MM.1S (cell line): ENCODE measurements around the gene IL27RA.

Experiments used
- DNase-seq: peaks from one replicate; pipeline ENCODE4 v3.0.0-alpha.2; 2015
- H2AFZ ChIP-seq: fragments of 300-600 bp; sonication (generic); 2 replicates; pipeline ENCODE4 v1.6.0; 2016; ENCODE audit warnings: antibody characterized with exemption, low read length
- H3F3A ChIP-seq: fragments of 300-600 bp; sonication (generic); 2 replicates; pipeline ENCODE4 v1.6.1; 2016; ENCODE audit warnings: mild to moderate bottlenecking, antibody characterized with exemption, low read length, moderate library complexity, mixed read lengths; ENCODE audit not compliant: insufficient read depth
- H3K27ac ChIP-seq: fragments of 300-600 bp; sonication (generic); 2 replicates; pipeline ENCODE4 v1.5.1; 2016; ENCODE audit warnings: mild to moderate bottlenecking, low read length
- H3K27me3 ChIP-seq: fragments of 300-600 bp; sonication (generic); replicated peaks from 2 replicates; pipeline ENCODE4 v1.6.0; 2016; ENCODE audit warnings: low read length; ENCODE audit not compliant: insufficient read depth
- H3K36me3 ChIP-seq: fragments of 300-600 bp; sonication (generic); replicated peaks from 2 replicates; pipeline ENCODE4 v1.6.1; 2016; ENCODE audit warnings: mild to moderate bottlenecking, low read length, mixed read lengths; ENCODE audit not compliant: insufficient read depth
- H3K4me1 ChIP-seq: fragments of 300-600 bp; sonication (generic); 2 replicates; pipeline ENCODE4 v1.6.1; 2016; ENCODE audit warnings: low read length, mixed read lengths
- H3K4me2 ChIP-seq: fragments of 300-600 bp; sonication (generic); 2 replicates; pipeline ENCODE4 v1.6.0; 2016; ENCODE audit warnings: low read depth, low read length
- H3K4me3 ChIP-seq: fragments of 300-600 bp; sonication (generic); 2 replicates; pipeline ENCODE4 v1.5.1; 2016; ENCODE audit warnings: low read length, mixed read lengths
- H3K79me2 ChIP-seq: fragments of 300-600 bp; sonication (generic); 2 replicates; pipeline ENCODE4 v1.6.1; 2016; ENCODE audit warnings: mixed run types, low read length, mixed read lengths
- H3K9ac ChIP-seq: fragments of 300-600 bp; sonication (generic); 2 replicates; pipeline ENCODE4 v1.6.1; 2016; ENCODE audit warnings: low read length, mixed read lengths
- H3K9me2 ChIP-seq: fragments of 300-600 bp; sonication (generic); replicated peaks from 2 replicates; pipeline ENCODE4 v1.6.1; 2016; ENCODE audit warnings: mild to moderate bottlenecking, low read length, mixed read lengths; ENCODE audit not compliant: insufficient read depth
- H3K9me3 ChIP-seq: fragments of 300-600 bp; sonication (generic); replicated peaks from 2 replicates; pipeline ENCODE4 v1.6.1; 2016; ENCODE audit warnings: mild to moderate bottlenecking, low read length, mixed read lengths; ENCODE audit not compliant: insufficient read depth
- H4K20me1 ChIP-seq: fragments of 300-600 bp; sonication (generic); 2 replicates; pipeline ENCODE4 v1.6.1; 2016; ENCODE audit warnings: mild to moderate bottlenecking, low read length, moderate library complexity, mixed read lengths; ENCODE audit not compliant: insufficient read depth
- CTCF ChIP-seq: fragments of 300-600 bp; sonication (generic); IDR thresholded peaks from 2 replicates; pipeline ENCODE4 v1.5.1; 2016; ENCODE audit warnings: antibody characterized with exemption, low read length, mixed read lengths
- EZH2 ChIP-seq: fragments of 300-600 bp; sonication (generic); optimal IDR thresholded peaks from 2 replicates; pipeline ENCODE3; 2017; ENCODE audit warnings: low read depth, mild to moderate bottlenecking, antibody characterized with exemption, low read length, mixed read lengths
- EZH2phosphoT487 ChIP-seq: fragments of 300-600 bp; sonication (generic); IDR thresholded peaks from 2 replicates; pipeline ENCODE4 v1.6.1; 2018; ENCODE audit warnings: antibody characterized with exemption, low read length

IL27RA gene

GRCh38 chr19:14091813-14092462, 60.4 kb downstream of the IL27RA start:
- Histone ChIP-seq H3K9ac (peak overlapping the region; percentile 78; the same call in 1 of the 2 replicates), H2AFZ (no peak overlapping the region), H3K79me2 (no peaks in the 10 kb centered on the region), H3K4me2 (peak overlapping the region; percentile 100), H3K4me1 (peaks cover 3% of the 10 kb centered on the region; the same call in 1 of the 2 replicates), H3K4me3 (peak overlapping the region; percentile 95), H3F3A (no peaks in the 10 kb centered on the region; the same call in 1 of the 2 replicates), H3K27ac (no peak overlapping the region), H3K9me2 (no peaks in the 10 kb centered on the region), H3K27me3 (no peaks in the 10 kb centered on the region), H3K9me3 (no peaks in the 10 kb centered on the region), H3K36me3 (no peaks in the 10 kb centered on the region), H4K20me1 (no peaks in the 10 kb centered on the region)
- DNase-seq, result no peak
- TF ChIP-seq EZH2phosphoT487 (no peak), CTCF (no peak), EZH2 (no peak)

GRCh38 chr19:14093117-14093823, 61.7 kb downstream of the IL27RA start:
- Histone ChIP-seq H3K79me2 (no peaks in the 10 kb centered on the region), H3K9me3 (no peaks in the 10 kb centered on the region), H3K4me3 (no peak overlapping the region), H3K4me2 (no peak overlapping the region), H2AFZ (no peak overlapping the region), H3K9me2 (no peaks in the 10 kb centered on the region), H3K27me3 (no peaks in the 10 kb centered on the region), H3F3A (no peaks in the 10 kb centered on the region; the same call in 1 of the 2 replicates), H4K20me1 (no peaks in the 10 kb centered on the region), H3K36me3 (no peaks in the 10 kb centered on the region), H3K9ac (no peak overlapping the region), H3K27ac (no peak overlapping the region), H3K4me1 (peaks cover 3% of the 10 kb centered on the region; the same call in 1 of the 2 replicates)
- TF ChIP-seq EZH2phosphoT487 (no peak), EZH2 (no peak), CTCF (no peak)
- DNase-seq, result no peak

GRCh38 chr19:14094854-14095253, 63.3 kb downstream of the IL27RA start:
- Histone ChIP-seq H3K4me3 (no peak overlapping the region), H3K27me3 (no peaks in the 10 kb centered on the region), H3K9me2 (no peaks in the 10 kb centered on the region), H3K79me2 (no peaks in the 10 kb centered on the region), H3F3A (no peaks in the 10 kb centered on the region; the same call in 1 of the 2 replicates), H3K9ac (no peak overlapping the region), H3K9me3 (no peaks in the 10 kb centered on the region), H4K20me1 (no peaks in the 10 kb centered on the region), H2AFZ (no peak overlapping the region), H3K27ac (no peak overlapping the region), H3K4me1 (peaks cover 3% of the 10 kb centered on the region; the same call in 1 of the 2 replicates), H3K4me2 (no peak overlapping the region), H3K36me3 (no peaks in the 10 kb centered on the region)
- no peak for DNase-seq
- TF ChIP-seq CTCF (no peak), EZH2 (no peak), EZH2phosphoT487 (no peak)
